NCI-H128 (cell line): Measurements from ENCODE around the gene ETV6.

Experiments
- DNase-seq: peaks from one replicate; lab custom pipeline; 2025; ENCODE audit not compliant: unreplicated experiment; lab: John Stamatoyannopoulos, UW

Gene ETV6

GRCh38 chr12:11756022-11756421, 106.5 kb downstream of the ETV6 start:
- DNase-seq = no peak

GRCh38 chr12:11756523-11756922, 107.0 kb downstream of the ETV6 start:
- no peak for DNase-seq

- no peak for DNase-seq
These were observed 107.6 kb downstream of the ETV6 start for GRCh38 chr12:11757095-11757494.

DNA sequence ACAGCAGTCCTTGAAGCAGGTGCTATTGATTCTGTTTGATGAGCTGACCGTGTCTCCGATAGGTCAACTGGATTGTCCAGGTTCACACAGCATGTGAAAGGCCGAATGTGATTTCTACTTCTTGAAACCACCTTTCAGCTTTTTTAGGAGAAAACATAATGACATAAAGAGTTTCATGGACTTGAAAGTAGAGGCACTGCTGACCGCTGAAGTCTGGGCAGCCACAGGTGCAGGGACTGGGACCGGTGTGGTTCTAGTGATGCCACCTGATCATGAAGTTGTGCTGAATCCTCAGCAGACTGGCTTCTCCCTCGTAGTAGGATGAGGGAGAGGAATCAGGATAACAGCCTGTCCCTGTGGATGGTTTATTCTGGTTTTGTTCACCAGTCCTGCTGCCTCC, 108.1 kb downstream of the ETV6 start:
- DNase-seq = no peak

- DNase-seq = no peak
These were observed 108.6 kb downstream of the ETV6 start for GRCh38 chr12:11758087-11758486.

DNA sequence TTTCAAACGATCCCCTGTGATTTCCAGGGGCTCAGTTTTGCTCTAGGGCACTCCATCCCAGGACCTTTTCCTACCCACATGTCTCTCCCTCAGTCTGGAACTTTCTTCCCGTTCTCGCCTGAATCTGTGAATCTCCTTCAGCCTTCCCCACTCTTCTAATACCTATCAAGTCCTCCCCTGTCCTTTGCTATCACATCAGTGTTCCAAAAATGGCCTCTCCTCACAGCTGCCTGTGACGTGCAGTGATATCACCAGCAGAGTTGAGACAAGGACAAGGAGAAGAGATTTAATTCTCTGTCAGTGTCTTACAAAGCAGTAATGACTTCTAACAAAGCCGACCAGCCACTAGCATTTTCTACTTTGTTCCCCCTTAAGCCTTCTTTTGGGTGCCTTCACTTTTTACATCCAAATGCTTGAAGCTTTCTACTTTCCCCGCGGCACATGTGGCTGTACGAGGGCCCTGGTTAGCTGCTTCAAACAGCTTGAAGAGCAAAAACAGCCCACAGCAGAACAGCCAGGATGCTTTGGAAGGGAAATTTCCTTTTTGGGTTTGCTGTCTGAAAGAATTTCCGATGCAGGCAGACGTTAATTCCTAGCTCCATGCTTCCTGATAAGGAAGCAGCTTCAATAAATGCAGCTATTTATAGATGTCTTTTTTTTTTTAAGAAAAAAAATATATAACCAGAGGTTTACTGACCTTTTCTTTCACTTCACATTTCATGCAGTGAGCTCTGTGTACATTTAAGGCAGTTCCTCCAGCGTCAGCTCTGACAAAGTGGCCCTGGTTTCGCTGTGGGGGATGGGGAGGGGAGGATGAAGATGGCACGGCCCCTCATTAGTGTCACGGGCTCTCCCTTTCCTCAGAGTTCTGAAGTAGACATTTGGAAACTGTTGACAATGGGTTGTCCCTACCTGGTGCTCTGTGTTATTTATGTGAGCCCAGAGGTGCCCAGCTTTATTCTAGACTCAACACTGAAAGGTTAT, 109.3 kb downstream of the ETV6 start:
- DNase-seq = no peak

- DNase-seq = no peak
These were observed 110.0 kb downstream of the ETV6 start for GRCh38 chr12:11759494-11759878.

DNA sequence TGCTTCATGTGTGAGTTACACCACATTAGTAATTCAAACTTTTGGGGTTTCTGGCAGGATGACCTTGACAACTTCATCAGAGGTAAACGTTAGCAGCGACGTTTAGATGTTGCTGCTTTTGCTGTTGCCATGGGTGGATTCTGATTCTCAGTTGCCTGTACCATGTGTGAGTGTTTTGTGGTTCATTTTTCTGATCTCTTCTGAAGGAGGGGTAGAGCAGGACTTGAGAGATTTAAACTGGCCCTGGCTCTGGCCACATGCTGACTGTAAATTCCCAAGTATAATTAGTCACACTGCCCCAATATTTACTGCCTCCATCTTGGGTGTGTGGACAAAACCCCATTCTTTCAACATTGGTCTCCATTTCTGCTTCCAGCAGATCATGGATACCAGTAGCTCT, 110.4 kb downstream of the ETV6 start:
- no peak for DNase-seq

DNA sequence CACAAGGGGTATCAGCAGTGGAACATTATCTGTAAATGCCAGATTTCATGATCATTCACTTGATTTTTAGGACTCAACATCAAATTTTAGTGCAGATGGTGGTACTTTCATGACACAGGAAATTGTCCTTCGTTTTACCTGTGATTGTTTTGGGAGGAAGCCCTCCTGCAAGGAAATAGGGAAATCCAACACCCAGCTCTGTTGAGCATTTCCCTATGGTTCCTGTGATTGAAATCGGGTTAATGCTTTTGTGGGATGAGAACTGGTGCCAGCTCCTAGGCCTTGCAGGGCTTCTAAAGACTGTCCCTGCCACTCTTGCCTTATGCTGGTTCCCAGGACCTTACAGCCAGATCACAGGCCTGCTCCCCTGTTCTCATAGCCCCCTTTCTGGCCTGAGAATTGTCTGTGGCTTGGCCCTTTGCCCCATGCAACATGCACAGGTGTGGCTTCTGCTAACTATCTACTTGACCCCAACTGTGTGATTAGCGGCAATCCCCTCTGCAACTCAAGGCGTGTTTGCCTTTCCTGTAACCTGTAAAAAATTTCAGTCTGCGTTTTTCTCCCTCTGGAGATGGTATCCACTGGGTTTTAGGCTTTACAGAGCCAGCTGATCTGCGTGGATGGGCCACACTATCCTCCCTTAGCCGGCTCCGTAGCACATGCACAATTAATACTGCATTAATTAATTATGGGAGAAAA, 112.5 kb downstream of the ETV6 start:
- DNase-seq = no peak

- no peak for DNase-seq
These were observed 113.4 kb downstream of the ETV6 start for GRCh38 chr12:11762723-11763326.

- DNase-seq = no peak
These were observed 114.5 kb downstream of the ETV6 start for GRCh38 chr12:11763760-11764520.

- DNase-seq = no peak
These were observed 115.4 kb downstream of the ETV6 start for GRCh38 chr12:11764837-11765236.

DNA sequence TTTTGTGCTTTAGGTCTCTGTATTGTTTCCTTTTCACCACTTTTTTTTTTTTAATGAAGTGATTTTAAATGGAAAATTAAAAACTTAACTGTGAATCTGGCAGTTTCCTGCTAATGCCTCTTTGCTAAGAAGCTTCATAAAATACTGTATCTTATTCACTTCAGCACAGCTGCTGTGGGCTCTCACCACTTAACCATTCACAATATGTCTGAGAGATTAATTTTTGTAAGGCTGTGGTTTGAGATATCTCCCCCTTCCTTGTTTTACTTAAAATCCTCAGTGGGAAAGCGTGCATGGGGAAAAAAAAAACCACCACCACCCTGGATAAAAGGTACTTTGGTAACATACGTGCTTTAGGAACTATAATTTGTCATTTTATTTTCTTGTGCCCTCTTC, 115.9 kb downstream of the ETV6 start:
- DNase-seq = no peak

DNA sequence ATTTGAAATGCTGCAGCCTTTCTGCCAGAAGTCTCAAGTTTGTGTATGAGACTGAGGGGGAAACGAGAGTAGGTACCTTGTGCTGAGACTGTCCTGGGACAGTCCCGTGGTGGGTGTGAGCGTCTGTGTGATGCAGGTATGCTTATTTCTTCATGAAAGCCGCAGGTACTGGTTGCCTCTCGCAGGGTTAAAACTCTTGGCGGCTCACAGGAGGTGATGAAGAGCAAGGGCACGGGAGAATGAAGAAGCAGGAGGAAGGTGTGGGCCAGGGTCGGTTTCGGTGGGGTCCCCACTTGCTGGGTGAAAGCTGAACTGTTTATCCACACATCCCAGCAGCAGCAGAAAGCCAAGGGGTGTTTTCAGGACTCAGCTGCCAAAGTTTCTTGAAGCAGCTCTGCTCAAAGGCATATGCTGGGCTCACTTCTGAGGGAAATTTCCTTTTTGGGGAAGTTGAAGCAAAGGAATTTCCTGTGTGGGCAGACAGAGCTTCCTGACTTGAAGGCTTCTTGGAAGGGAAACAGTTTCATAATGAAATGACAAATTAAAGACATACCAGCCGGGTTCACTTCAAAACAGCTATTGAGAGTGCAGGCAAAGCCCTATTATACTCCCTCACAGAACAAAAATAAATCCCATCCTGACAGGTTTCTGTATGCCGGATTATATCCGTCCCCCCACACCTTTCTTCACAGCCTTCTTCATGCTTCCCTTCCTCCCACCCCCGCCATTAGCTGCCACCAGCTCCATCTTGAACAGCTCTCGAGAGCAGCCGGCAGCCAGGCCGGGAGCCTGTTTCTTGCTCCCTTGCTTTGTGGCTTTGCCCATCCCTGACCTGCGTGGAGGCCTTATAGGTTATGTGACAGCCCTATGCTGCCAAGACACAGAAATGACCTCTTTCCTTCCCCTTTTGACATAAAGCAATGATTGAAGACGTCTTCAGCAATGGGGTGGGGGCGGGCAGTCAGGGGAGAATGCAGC, 116.6 kb downstream of the ETV6 start:
- no peak for DNase-seq

- no peak for DNase-seq
These were observed 117.7 kb downstream of the ETV6 start for GRCh38 chr12:11767029-11767724.

- no peak for DNase-seq
These were observed 118.3 kb downstream of the ETV6 start for GRCh38 chr12:11767798-11768197.

DNA sequence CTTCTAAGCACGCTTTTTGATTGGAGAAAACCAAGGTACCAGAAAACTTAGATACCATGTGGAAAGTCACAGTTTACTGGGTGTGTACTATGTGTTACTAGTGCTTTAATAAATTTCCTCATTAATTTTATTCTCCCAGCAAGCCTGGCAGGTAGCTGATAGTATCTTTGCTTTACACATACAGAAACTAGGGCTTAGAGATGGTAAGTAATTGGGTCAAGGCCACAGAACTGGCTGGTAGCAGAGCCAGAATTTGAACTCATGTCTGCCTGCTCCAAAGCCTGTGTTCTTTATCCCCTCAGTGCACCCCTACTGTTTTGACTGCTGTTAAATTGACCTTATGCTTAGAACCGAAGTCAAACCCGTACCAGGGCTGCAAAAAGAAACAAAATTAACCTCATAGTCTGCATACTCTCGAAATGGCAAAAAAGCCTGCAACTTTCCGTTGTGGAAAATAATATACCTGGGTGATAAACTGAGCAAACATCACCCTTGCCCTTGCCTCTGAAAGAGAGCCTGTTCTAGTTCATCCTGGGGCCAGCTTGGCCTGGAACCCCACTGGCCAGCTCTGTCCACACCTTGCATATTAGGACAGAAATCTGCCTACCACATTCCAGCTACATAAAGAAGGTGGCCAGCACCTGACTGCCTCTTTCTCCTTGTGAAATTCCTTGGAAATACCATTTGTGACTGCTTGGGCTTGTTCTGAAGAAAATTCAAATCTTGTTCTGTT, 118.9 kb downstream of the ETV6 start:
- no peak for DNase-seq

DNA sequence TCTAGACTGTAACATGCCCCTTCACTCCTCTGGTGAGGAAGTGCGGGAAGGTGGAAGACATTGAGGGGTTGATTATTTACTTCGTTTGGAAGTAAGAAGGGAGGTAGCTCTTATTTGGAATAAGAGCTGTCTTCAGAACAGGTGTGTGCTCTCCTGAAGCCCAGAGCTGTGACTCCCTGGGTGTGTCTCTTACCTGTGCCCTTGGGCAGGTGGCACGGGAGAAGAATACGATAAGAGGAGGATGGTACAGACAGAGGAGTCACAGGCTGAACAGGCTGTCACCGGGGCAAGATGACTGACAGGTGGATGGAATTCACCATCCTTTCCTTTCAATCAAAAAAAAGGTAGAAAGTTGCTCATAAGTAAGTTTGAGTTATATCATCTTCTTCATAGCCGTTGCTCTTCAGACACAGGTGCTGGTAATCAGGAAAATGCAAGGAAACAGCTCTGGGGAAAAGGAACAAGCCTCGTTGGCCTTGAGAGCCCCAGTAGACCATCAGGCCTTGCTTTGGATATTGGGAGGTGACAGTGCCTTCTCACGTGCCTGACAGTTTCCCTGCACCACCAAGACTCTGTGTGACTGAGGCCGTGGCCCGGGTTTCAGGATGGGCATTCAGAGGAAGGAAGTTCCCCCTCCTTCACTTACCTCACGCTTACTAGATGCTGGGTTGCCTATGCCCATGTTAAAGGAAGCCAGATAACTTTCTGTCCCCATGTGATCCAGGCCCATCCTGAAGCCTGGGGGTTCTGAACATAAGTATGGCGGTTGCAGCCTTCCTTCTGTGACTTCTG, 120.4 kb downstream of the ETV6 start:
- DNase-seq = no peak
